Urothelium cell line (cell line): ENCODE measurements around the gene MCRIP1.

ENCODE experiments used
- DNase-seq: peaks from one replicate; pipeline ENCODE4 v3.0.0; 2011; ENCODE audit warnings: low spot score, mixed read lengths
- FAIRE-seq: peaks from 2 replicates; lab custom pipeline; 2011; peaks lifted over from hg19 to GRCh38; lab: Jason Lieb, UNC

The MCRIP1 gene, protein sequence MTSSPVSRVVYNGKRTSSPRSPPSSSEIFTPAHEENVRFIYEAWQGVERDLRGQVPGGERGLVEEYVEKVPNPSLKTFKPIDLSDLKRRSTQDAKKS

DNA sequence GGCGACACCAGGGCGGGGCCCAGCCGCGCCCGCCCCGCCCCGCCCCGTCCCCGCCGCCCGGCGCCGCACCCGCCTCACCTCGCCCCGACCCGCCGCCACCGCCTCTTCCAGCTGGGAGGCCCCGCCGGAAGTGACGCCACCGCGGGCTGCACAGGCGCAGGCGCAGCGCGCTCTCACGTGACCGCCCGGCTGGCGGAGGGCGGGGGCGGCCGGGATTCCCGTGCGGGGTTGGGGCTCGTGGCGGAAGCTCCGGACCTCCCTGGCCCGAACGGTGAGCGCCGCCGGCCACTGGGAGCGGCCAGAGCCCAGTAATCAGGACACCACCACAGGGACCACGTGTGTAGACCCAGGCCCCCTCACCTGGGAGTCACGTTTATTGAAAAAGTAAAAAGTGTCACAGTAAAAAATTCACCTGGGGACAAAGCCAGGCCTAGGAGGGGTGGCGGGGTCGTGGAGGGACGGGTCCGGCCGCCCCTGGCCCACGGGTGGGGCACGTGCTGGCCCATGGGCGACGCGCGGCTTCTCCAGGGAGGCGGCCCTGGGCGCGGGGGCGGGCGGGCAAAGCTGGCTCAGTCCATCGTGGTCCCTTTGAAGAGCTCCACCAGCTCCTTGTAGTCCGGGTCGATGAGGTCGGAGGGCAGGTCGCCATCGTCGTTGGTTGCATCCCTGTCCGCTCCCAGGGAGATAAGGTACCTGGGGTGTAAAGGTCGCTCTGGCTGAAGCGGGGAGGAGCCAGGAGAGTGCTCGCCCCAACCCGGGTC lies at the start of gene MCRIP1:
Gene MCRIP1 (minus strand): TSS at position 132 of the 761 bp plus-strand sequence. CDS start 8,785 bp downstream, outside the sequence.
- FAIRE-seq, result peak; percentile 98

DNA sequence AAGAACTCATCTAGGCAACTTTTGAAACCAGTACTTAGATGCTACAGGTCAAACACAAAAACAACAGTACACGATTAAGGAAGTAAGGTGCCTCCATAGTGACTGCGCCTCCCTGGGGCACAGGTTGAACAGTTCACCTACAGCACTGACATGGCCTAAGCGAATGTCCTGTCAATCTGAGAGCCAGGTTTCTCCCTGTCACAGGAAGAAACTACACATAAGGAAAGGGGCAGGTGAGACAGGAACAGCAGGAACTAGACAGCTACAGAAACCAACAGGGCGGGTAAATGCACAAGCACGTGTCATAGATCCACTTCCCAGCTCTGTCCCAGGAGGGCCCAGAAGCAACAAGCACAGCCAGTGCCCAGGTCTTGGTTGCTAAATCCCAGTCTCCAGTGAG lies 46.0 kb upstream of the MCRIP1 start:
- DNase-seq (no peak), FAIRE-seq (no peak)

More for the DNA sequence above, at the start of gene MCRIP1:
- peak; percentile 100 for DNase-seq

DNA sequence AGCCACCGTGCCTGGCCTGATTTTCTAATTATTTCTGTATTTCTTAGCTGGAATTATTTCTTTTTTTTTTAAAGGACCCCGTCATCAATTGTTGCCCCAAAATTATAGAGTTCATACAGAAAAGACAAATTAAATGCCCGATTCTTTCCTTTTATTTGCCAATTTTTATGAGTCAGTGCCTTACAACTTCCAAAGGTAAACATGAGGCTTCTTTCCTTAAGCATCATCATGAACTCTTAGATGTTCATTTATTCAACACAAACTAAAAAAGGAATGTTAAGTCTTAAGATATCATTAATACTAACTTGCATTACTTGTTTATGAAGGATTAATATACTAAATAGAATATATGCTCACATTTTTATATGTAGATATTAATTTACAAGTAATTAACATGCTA lies 45.2 kb upstream of the MCRIP1 start:
- FAIRE-seq (no peak), DNase-seq (no peak)

DNA sequence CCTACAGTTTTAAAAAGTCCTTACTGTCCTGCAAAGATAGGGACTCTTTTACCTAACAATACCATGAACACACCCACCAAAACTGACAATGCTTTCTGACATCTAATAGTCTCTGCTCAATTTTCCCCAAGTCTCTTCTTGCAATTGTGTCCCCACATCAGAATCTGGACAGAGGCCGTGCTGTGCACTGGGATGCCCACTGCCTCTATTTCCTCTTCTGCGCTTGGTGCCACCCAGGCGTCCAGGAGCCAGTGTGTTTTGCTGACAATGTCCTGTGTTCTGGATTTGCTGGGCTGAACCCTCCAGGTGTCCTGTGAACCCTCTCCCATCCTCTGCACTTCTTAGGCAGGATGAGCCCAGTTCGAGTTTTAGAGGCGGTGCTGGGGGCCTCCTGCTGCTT lies 44.5 kb upstream of the MCRIP1 start:
- FAIRE-seq, result no peak
- no peak for DNase-seq

DNA sequence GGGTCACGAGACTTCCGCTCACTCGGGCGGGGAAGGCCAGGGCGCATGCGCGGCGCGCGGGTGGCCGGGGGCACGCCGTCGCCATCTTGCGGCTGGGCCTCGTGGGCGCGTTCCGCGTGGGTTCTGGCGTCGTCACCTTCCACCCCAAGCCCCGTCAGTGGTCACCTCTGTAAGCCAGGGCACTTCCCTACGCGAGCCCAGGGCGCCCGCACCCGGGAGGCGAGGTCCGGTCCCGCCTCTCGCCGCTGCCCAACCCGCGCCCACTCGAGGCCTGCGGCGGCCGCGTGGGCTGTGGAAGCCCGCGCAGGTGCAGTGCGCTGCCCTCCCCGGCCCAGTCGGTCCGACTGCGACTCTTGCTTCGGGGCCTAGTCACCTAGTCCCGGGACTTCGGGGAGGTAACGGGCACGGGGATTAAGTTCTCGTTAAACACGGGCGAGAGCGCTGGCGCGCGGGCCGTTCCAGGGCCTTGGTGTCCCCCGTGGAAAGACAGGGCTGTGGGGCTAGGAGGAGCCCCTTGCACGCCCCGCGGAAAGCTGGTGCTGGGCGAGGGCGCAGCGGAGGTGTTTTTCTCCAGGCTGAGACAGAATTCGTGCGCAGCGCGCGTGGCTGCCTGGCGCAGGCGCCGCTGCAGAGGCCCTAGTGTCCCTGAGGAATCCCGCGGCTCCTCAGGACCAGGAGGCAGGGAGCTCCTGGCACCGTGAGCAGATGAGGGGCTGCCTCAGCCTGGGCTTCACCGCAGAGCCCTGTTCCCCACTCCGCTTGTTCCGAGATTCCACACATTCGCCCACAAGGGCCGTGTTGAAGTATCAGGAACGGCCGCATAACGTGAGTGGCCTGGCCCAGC lies 38.5 kb upstream of the MCRIP1 start:
- peak; percentile 98 for DNase-seq

DNA sequence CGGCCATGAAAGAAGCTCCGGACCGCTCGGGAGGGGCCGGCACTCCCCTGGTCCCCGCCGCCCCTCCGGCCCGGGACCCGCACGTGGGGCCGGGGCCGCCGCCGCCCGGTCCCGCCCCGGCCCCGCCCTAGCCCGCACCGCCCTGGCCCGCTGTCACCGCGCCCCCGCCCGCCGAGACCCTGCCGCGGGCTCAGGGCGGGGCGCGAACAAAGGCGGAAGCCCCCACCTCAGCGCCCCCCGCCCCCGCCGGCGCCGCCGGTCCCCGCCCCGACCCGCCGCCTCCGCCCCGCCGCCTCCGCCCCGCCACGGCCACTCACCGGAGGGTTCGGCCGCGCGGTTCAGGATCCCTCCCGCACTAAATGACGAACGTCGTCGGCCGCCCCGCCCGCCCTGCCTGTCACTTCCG lies 37.9 kb upstream of the MCRIP1 start, which contains the start of gene ARHGDIA:
Gene ARHGDIA (minus strand): TSS at position 357 of the 406 bp plus-strand sequence. CDS start 1,407 bp downstream, outside the sequence.
- no peak for FAIRE-seq
- no peak for DNase-seq

More for the DNA sequence above, 38.5 kb upstream of the MCRIP1 start:
- peak; percentile 84 for FAIRE-seq

DNA sequence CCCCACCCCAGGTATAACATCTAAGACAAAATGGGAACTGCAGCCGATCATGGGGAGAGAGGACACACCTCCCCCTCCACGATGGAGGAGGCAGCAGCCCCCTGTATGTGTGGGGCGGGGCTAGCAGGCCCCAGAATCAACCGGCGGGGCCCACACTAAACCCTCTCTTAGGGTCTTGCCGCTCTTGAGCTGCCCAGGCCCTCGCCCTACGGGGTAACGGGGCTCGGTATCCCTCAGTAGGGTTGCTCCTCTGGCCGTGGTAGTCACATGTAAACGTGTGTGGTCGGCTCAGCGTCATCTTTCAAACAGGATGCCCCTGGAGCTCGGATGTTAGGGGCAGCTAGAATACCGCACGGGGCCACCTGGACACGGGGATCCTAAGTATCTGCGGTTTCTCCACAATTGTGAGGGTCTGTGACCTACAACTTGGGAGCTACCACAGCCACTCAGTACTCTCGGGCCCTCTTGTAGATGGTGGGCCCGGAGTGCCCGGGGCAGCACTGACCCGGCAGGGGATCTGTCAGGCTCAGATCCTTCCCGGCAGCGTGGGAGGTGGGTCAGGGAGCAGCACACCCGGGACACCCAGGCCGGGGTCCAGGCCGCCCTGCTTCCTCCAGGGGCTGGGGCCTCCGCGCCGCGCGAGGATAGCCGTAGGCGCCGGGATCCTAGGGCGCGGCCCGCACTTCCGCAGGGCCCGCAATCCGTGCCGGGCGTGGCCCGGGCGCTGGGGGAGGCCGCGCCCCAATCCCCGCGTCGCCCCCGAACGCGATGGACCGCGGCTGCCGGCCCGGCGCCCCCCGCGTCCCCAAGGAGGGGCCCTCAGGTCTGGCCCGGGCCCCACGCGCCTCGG lies 37.3 kb upstream of the MCRIP1 start:
- FAIRE-seq (no peak), DNase-seq (peak; percentile 36)

DNA sequence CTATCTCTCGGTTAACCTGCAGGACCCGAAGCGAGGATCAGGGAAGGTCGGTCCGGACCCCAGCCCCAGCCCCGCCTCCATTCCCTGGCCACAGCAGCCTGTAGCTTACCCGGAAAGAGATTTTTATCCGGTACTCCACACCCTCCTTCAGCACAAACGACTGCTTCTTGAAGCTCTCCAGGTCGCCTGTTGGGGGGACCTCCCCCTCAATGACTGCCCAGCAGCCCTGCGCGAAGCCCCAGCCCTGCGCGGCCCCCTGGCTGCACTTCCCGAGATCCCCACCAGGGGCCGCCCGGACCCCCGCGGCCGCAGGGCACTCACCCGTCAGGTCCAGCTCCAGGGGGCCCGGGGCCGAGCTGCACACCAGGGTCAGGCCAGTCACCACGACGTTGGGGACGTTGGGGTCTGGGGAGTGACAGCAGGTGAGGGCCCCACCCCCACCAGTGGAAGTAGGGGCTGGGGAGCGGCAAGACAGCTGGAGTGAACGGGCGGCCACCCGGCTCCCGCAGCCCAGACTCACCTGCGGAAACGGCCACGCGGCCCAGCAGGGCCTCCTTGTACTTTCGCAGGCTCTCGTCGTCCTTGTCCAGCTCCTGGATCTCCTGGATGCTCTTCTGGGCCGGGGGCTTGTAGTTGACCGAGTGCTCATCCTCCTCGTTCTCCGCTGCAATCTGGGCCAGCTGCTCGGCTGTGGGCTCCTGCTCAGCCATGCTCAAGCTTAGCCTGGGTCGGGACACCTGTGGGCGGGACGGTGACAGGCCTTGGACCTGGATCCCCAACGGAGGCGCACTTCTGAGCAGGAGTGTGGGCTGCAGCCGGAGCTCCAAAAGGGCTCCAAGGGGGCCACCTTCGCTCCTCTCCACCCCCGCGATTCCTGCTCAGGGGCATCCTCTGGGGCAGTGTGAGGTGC lies 36.4 kb upstream of the MCRIP1 start:
- FAIRE-seq, result no peak
- DNase-seq, result peak; percentile 80

DNA sequence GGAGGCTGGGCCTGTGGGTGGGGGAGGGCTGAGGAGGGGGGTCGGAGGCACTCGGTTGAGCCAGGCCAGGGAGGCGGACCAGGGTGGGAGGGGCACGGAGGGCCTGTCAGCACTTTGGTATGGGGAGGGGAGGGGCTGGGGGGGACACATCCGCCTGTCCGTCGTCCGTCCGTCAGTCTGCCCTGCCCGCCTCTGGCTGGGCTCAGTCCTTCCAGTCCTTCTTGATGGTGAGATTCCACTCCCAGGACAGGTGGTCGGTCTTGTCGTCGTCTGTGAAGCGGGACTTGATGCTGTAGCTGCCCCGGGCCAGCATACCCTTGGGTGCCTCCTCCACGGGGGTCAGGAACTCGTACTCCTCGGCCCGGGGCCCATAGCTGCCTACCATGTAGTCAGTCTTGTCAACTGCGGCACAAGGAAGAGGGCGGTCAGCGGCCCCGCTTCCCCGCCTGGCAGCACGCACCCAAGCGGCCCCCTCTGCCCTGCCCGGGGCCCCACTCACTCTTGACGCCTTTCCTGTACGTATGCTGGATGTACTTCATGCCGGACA lies 35.7 kb upstream of the MCRIP1 start:
- peak; percentile 83 for FAIRE-seq
- peak; percentile 92 for DNase-seq

DNA sequence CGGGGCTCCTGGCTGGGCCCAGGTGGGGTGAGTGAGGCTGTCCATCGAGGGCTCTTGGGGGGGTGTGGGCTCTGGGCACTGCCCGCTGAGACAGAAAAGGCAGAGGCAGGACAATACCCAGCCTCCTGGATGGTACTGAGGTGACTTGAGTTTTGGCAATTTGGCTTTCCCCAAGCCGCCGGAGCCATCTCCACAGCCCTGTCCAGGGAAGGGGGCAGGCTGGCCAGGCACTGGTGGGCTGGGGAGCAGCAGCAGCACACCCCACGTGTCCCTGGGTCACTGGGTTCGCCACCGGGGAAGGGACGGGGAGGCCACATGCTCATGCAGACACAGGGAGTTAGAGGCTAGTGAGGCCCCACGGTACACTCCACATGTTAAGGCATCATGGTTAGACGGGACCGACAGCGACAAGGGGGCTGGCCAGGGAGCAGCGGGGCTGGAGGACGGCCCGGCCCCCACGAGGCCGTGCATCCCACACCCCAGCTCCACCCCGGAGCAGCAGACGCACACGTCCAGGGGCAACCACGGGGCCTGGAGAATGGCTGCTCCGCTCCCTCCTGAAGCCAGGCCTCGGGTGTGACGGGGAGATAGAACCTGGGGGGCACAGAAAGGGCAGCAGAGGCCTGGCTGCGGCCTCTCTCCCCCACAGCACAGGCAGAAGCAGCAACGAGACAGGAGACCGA lies 35.0 kb upstream of the MCRIP1 start:
- peak; percentile 17 for FAIRE-seq
- DNase-seq, result no peak

DNA sequence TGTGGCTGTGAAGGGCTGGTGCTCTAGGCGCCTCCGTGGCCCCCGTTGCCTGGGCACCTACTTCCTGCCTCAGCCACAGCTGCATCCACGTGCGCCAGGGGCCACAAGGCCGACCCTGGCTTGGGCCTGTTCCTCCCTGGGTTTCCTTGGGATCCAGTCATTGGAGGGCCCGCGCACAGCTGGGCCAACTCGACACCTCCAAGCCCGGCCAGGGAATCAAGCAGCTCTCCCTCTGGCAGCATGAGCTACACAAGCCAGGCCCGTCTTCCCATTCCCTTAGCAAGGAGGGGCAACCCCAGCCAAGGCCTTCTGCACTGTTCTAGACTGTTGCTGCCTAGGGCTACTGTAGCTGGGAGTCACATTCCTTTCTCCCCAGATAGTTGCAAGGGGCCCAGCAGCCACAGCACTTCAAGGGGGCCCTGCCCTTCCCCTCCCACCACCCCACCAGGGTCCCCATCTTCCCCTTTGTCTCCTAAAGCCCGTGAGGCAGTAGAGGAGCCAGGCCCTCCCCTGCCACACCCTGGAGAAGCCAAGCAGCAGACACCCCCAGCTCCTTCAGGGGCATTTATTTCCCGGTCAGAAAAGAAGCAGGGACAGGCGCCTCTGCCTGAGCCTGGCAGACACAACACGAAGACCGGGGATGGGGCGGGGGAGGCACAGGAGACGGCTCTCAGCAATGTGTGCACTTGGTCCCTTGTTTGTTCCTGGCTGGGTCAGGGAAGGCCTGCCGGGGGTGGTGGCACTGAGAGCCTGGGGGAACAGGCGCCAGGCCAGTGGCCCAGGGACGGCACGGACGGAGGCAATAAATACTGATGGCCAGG lies 34.3 kb upstream of the MCRIP1 start:
- DNase-seq (no peak), FAIRE-seq (no peak)

DNA sequence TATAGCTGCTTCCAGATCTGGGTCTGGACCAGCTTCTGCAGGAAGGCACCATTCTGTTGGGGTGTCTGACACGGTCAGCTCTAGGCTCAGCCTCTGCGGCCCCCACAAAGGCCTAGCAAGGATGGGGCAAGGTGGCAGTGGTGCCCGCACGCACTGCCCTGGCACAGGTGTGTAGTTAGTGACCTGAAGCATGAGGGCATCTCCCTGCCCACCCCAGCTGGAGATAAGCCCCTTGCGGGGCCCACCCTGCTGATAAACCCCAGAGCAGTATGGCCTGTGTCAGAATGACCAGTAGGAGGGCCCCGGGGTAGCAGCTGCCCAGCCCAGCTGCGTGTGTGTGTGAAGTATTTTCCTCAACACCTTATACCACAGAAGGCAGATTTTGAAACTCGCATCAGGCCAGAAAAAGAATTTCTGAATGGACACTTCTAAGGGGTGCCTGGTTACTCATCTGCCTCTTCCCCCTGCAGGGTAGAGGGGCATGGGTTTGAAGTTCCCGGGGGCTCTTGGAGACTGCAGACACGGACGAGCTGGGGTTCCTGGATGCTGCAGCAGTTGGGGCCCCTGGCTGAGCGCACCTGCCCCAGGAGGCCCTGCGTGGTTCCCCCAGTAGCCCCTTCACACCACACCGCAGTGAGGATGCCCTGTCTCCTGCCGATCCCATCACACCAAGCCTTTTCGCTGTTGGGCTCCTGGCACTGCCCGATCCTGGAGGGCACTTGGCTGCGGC lies 33.5 kb upstream of the MCRIP1 start:
- DNase-seq (no peak), FAIRE-seq (no peak)

DNA sequence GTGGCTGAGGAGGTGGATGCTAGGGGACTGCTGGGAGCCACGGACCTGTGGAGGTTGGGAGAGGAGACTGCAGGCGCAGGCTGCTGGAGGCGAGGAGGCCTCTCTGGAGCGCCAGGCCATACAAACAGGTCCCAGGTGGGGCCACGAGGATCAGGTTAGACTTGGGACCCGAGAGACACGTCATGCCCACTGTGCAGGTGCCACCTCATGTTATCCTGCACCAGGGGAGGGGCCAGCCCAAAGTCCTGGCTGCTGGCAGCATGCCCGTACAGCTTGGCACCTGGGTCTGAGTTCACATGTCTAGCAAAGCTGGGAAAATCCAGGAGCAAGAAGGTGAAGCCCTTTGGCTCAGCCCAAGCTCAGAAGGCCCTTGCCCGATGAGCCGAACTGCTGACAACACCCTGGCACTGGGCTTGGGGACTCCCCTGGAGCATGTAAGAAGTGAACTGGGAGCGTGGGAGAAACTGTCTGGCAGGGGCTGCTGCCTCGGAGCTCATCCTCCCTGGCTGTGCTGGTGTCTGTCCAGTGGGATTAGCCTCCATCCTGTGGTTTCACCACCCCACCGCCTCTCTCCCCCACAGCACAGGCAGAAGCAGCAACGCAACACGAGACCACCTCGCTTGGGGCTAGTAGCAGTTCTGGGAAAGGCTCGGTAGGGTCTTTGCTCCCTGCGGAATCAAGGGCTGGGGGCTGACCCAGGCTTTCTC lies 32.8 kb upstream of the MCRIP1 start:
- FAIRE-seq (no peak), DNase-seq (no peak)

DNA sequence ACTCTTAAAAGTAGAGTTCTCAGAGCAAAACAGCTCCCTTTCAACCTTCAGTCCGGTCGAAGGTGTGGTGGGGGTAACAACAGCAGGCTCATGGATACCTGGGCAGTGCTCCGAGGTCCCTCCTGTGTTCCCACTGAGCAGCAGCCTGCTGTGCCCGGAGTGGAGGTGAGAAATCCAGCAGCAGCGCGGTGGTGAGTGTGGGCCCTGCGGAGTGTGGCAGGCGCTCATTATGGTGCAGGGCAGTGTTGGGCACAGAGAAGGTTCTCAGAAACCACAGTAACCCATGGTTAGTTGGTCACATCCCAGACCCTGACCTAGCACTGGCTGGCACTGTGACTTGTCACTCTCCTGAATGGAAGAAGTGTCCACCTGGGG lies 32.3 kb upstream of the MCRIP1 start:
- no peak for DNase-seq
- no peak for FAIRE-seq

DNA sequence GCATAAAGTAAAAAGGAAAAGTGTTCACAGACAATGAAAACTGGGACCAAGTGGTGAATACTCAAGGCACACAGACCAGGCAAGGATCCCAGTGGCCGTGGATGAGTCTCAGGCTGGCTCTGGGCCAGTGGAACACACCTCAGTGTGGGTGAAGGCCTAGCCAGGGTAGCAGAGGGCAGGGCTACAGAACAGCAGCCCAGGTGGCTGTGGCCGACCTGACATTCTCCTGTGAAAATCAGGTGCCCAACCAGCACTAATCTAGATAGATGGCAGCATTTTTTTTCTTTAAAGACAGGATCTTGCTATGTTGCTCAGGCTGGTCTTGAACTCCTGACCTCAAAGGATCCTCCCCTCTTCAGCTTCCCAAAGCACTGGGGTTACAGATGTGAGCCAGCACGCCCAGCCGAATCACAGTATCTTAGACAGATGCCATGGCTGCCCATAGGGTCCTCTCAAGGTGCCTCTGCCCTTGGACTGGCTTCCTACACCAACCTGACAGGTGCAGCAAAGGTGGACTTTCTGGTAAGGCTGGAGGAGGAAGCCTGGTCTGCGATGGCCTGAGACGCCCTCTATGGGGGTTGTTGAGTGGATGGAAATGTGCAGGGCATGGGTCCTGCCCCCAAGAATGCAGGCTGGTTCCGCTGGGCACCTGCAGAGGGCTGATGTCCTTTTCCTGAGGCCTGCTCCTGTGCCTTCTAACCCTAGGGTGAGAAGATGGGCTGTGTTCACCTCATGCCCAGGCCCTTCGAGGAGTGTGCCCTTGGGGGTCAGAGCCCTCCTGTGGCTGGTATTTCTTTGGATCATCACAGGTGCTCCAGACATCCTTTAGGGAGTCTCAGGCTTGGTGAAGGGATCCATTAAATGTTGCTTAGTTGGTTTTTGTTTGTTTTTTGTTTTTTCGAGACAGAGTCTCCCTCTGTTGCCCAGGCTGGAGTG lies 31.0 kb upstream of the MCRIP1 start:
- FAIRE-seq, result no peak
- DNase-seq, result no peak
